Activated CD4-positive, alpha-beta T cell treated with anti-CD3 and anti-CD28 coated beads, Interleukin-2, amount 50 U/mL, for 48 hours (primary cell): Measurements from ENCODE around the gene TRAM2.

Source experiments
- DNase-seq, 2 experiments: peaks; one replicate each; pipeline ENCODE4 v3.0.0-alpha.2; 2020

The TRAM2 gene

GRCh38 chr6:52594221-52594620 lies 17.4 kb upstream of the TRAM2 start:
- no peak for DNase-seq

GRCh38 chr6:52591832-52592231 lies 15.0 kb upstream of the TRAM2 start:
- no peak for DNase-seq

GRCh38 chr6:52590152-52590891 lies 13.5 kb upstream of the TRAM2 start:
- DNase-seq = no peak

GRCh38 chr6:52588710-52589091 lies 11.8 kb upstream of the TRAM2 start:
- DNase-seq = no peak

GRCh38 chr6:52588087-52588709 lies 11.3 kb upstream of the TRAM2 start:
- no peak for DNase-seq

- DNase-seq = no peak
These were observed 10.1 kb upstream of the TRAM2 start for GRCh38 chr6:52587001-52587400.

GRCh38 chr6:52584203-52584602 lies 7.3 kb upstream of the TRAM2 start:
- no peak for DNase-seq

GRCh38 chr6:52582996-52583395 lies 6.1 kb upstream of the TRAM2 start:
- DNase-seq = no peak

- DNase-seq = no peak
These were observed 5.6 kb upstream of the TRAM2 start for GRCh38 chr6:52582446-52582845.

- no peak for DNase-seq
These were observed 4.0 kb upstream of the TRAM2 start for GRCh38 chr6:52580905-52581304.

GRCh38 chr6:52579006-52579660 lies 2.3 kb upstream of the TRAM2 start:
- DNase-seq = no peak

- DNase-seq = no peak
These were observed 1.1 kb upstream of the TRAM2 start for GRCh38 chr6:52577778-52578463.

- DNase-seq = peak; percentile 66 to 74
These were observed 353 bp downstream of the TRAM2 start for GRCh38 chr6:52576392-52577021.

- no peak for DNase-seq
These were observed 837 bp downstream of the TRAM2 start for GRCh38 chr6:52576054-52576391.

GRCh38 chr6:52575502-52575892 lies 1.4 kb downstream of the TRAM2 start:
- no peak for DNase-seq

GRCh38 chr6:52574709-52575501 lies 2.0 kb downstream of the TRAM2 start:
- peak; percentile 48 to 63 for DNase-seq

GRCh38 chr6:52573295-52573694 lies 3.6 kb downstream of the TRAM2 start:
- no peak for DNase-seq

- DNase-seq = no peak
These were observed 4.3 kb downstream of the TRAM2 start for GRCh38 chr6:52572536-52572935.

GRCh38 chr6:52571099-52571755 lies 5.6 kb downstream of the TRAM2 start:
- DNase-seq = no peak

GRCh38 chr6:52570291-52570700 lies 6.6 kb downstream of the TRAM2 start:
- no peak for DNase-seq

- no peak for DNase-seq
These were observed 8.5 kb downstream of the TRAM2 start for GRCh38 chr6:52568320-52568719.

GRCh38 chr6:52566853-52567279 lies 10.0 kb downstream of the TRAM2 start:
- no peak for DNase-seq
